ENCODE measurements around the gene CNTN5. TPM values are rescaled to one million over a fixed set of nuclear protein-coding genes. Genes with fewer than 3 reads are reported as not detected.

CNTN5 gene
- polyA plus RNA-seq, 1 donor (not counting 4 experiments of a cell fraction or from before 2014, with no cell fraction given), result not detected

- Histone ChIP-seq H3K9me1 (ENCODE audit: control insufficient read depth, extremely low read depth, insufficient read depth, low read length) (no peaks in the 10 kb centered on the region), H3K27ac (ENCODE audit: control insufficient read depth, insufficient read depth, low read length) (no peak overlapping the region), H3K9me3 (ENCODE audit: control insufficient read depth, low read depth, low read length) (no peaks in the 10 kb centered on the region), H2AFZ (ENCODE audit: control insufficient read depth, low read length) (no peak overlapping the region), H3K4me1 (ENCODE audit: control insufficient read depth, extremely low read depth, insufficient read depth, low read length) (no peaks in the 10 kb centered on the region), H3K4me3 (ENCODE audit: control insufficient read depth in 2 of 3, extremely low read depth in 1 of 3, insufficient read depth in 2 of 3, low read depth in 1 of 3, low read length in 3 of 3) (no peak overlapping the region), H3K9ac (ENCODE audit: control insufficient read depth, extremely low read depth, insufficient read depth, low read length) (no peak overlapping the region), H3K79me2 (ENCODE audit: control insufficient read depth, insufficient read depth, low read length) (no peaks in the 10 kb centered on the region), H4K20me1 (ENCODE audit: control insufficient read depth, extremely low read depth, insufficient read depth, low read length) (no peaks in the 10 kb centered on the region), H3K36me3 (ENCODE audit: control insufficient read depth in 2 of 2, extremely low read depth in 1 of 2, insufficient read depth in 2 of 2, low read length in 2 of 2) (no peaks in the 10 kb centered on the region), H3K4me2 (ENCODE audit: control insufficient read depth, extremely low read depth, insufficient read depth, low read depth, low read length) (no peak overlapping the region), H3K27me3 (ENCODE audit: control insufficient read depth, extremely low read depth, insufficient read depth, low read length) (no peaks in the 10 kb centered on the region)
- TF ChIP-seq EZH2 (IDR thresholded peaks at IDR 0.05; ENCODE audit: low read length) (no peak), CTCF (optimal IDR thresholded peaks at IDR 0.05 in 1 of 3, IDR thresholded peaks at IDR 0.05 in 1 of 3, conservative IDR thresholded peaks at IDR 0.05 in 1 of 3; ENCODE audit: extremely low read depth in 1 of 3, insufficient read depth in 2 of 3, low read length in 3 of 3) (no peak)
- no peak for DNase-seq (ENCODE audit: low read depth, low spot score)
- dilution Hi-C loops (cut with MboI; ENCODE audit: extremely low pct_ligation_motif_present, low sequenced_read_pairs), result no loop called here
- no peak for FAIRE-seq
These were observed 489.1 kb downstream of the CNTN5 start for GRCh38 chr11:99509863-99510262.

GRCh38 chr11:99513368-99513767 lies 492.6 kb downstream of the CNTN5 start:
- H4K20me1 ChIP-seq (ENCODE audit: control insufficient read depth, extremely low read depth, insufficient read depth, low read length), result no peaks in the 10 kb centered on the region
- no peaks in the 10 kb centered on the region for H3K9me3 ChIP-seq (ENCODE audit: control insufficient read depth, low read depth, low read length)
- H3K79me2 ChIP-seq (ENCODE audit: control insufficient read depth, insufficient read depth, low read length), result no peaks in the 10 kb centered on the region
- H3K9ac ChIP-seq (ENCODE audit: control insufficient read depth, extremely low read depth, insufficient read depth, low read length), result no peak overlapping the region
- H3K4me1 ChIP-seq (ENCODE audit: control insufficient read depth, extremely low read depth, insufficient read depth, low read length), result no peaks in the 10 kb centered on the region
- H3K27me3 ChIP-seq (ENCODE audit: control insufficient read depth, extremely low read depth, insufficient read depth, low read length), result no peaks in the 10 kb centered on the region
- no peak overlapping the region for H3K4me3 ChIP-seq (ENCODE audit: control insufficient read depth in 2 of 3, extremely low read depth in 1 of 3, insufficient read depth in 2 of 3, low read depth in 1 of 3, low read length in 3 of 3)
- H3K36me3 ChIP-seq (ENCODE audit: control insufficient read depth in 2 of 2, extremely low read depth in 1 of 2, insufficient read depth in 2 of 2, low read length in 2 of 2), result no peaks in the 10 kb centered on the region
- no peaks in the 10 kb centered on the region for H3K9me1 ChIP-seq (ENCODE audit: control insufficient read depth, extremely low read depth, insufficient read depth, low read length)
- no peak overlapping the region for H3K27ac ChIP-seq (ENCODE audit: control insufficient read depth, insufficient read depth, low read length)
- H2AFZ ChIP-seq (ENCODE audit: control insufficient read depth, low read length), result no peak overlapping the region
- FAIRE-seq (no peak), DNase-seq (ENCODE audit: low read depth, low spot score) (no peak)
- TF ChIP-seq EZH2 (IDR thresholded peaks at IDR 0.05; ENCODE audit: low read length) (no peak), CTCF (optimal IDR thresholded peaks at IDR 0.05 in 1 of 3, IDR thresholded peaks at IDR 0.05 in 1 of 3, conservative IDR thresholded peaks at IDR 0.05 in 1 of 3; ENCODE audit: extremely low read depth in 1 of 3, insufficient read depth in 2 of 3, low read length in 3 of 3) (no peak)
- no peak overlapping the region for H3K4me2 ChIP-seq (ENCODE audit: control insufficient read depth, extremely low read depth, insufficient read depth, low read depth, low read length)
- dilution Hi-C loops (cut with MboI; ENCODE audit: extremely low pct_ligation_motif_present, low sequenced_read_pairs), result no loop called here
